IMR-90 (cell line): ENCODE results near the gene PKN3. TPM values are rescaled to one million over a fixed set of nuclear protein-coding genes. Genes with fewer than 3 reads are reported as not detected.

Experiments
- ATAC-seq: fragments of 200-7000 bp; cut with Tn5 transposase; 2 replicates; pipeline ENCODE4 v1.9.1; 2020; ENCODE audit warnings: low read depth, mild to moderate bottlenecking, moderate library complexity
- BruUV-seq: library from RNA; stranded (reverse); fragments of 400-500 nt; replicated peaks from 2 replicates; lab custom pipeline; 2021; lab: Mats Ljungman, UMichigan
- CTCF ChIA-PET: fragments of 300-600 bp; formaldehyde crosslinking; extraction: SDS; loops from one replicate; lab custom pipeline; 2021; ENCODE audit warnings: antibody characterized with exemption; lab: Yijun Ruan, JAX
- POLR2A ChIA-PET: fragments of 300-600 bp; sonication (Branson Sonifier 250); formaldehyde crosslinking; loops from one replicate; lab custom pipeline; 2022; ENCODE audit warnings: antibody characterized with exemption; ENCODE audit not compliant: unreplicated experiment; lab: Charles Lee
- DNase-seq: peaks from one replicate; pipeline ENCODE4 v3.0.0; 2013
- H2AFZ ChIP-seq: replicated peaks from 2 replicates; pipeline ENCODE3; 2013; ENCODE audit warnings: low read length, mild to moderate bottlenecking; ENCODE audit not compliant: poor library complexity
- H2AK5ac ChIP-seq: 2 replicates; pipeline ENCODE4 v1.6.1; 2013; ENCODE audit warnings: low read depth, low read length, inconsistent platforms
- H2AK9ac ChIP-seq: replicated peaks from 2 replicates; pipeline ENCODE3; 2013; ENCODE audit warnings: mild to moderate bottlenecking, low read depth, low read length, moderate library complexity; ENCODE audit not compliant: poor library complexity
- H2BK120ac ChIP-seq: 2 replicates; pipeline ENCODE4 v1.6.1; 2013; ENCODE audit warnings: low read depth, low read length, inconsistent platforms
- H2BK15ac ChIP-seq: 3 replicates; pipeline ENCODE4 v1.6.1; 2013; ENCODE audit warnings: low read depth, low read length, inconsistent platforms
- H2BK20ac ChIP-seq: 2 replicates; pipeline ENCODE4 v1.6.1; 2013; ENCODE audit warnings: low read depth, mild to moderate bottlenecking, inconsistent platforms, low read length, moderate library complexity
- H2BK5ac ChIP-seq: 2 replicates; pipeline ENCODE4 v1.6.1; 2013; ENCODE audit warnings: mild to moderate bottlenecking, low read depth, low read length, inconsistent platforms; ENCODE audit not compliant: poor library complexity, severe bottlenecking
- H3K14ac ChIP-seq: replicated peaks from 2 replicates; pipeline ENCODE4 v1.6.1; 2013; ENCODE audit warnings: low read depth, low read length, inconsistent platforms
- H3K18ac ChIP-seq: 2 replicates; pipeline ENCODE4 v1.6.1; 2013; ENCODE audit warnings: low read depth, low read length, control low read depth
- H3K23ac ChIP-seq: 2 replicates; pipeline ENCODE4 v1.6.1; 2013; ENCODE audit warnings: low read depth, low read length, inconsistent platforms
- H3K27ac ChIP-seq: 2 replicates; pipeline ENCODE4 v1.5.1; 2013; ENCODE audit warnings: mild to moderate bottlenecking, control low read depth, low read length; ENCODE audit not compliant: insufficient read depth
- H3K27me3 ChIP-seq: 2 replicates; pipeline ENCODE4 v1.6.1; 2013; ENCODE audit warnings: low read length; ENCODE audit not compliant: control insufficient read depth, insufficient read depth
- H3K36me3 ChIP-seq: 2 replicates; pipeline ENCODE4 v1.6.1; 2013; ENCODE audit warnings: low read length, mixed read lengths; ENCODE audit not compliant: control insufficient read depth, insufficient read depth
- H3K4ac ChIP-seq: 2 replicates; pipeline ENCODE4 v1.6.1; 2013; ENCODE audit warnings: low read depth, low read length, inconsistent platforms
- H3K4me1 ChIP-seq: 2 replicates; pipeline ENCODE4 v1.6.1; 2013; ENCODE audit warnings: low read length, mixed read lengths; ENCODE audit not compliant: control insufficient read depth, insufficient read depth
- H3K4me2 ChIP-seq: 2 replicates; pipeline ENCODE4 v1.6.1; 2013; ENCODE audit warnings: low read depth, mild to moderate bottlenecking, control low read depth, low read length, moderate library complexity
- H3K4me3 ChIP-seq: 2 replicates; pipeline ENCODE4 v1.5.1; 2013; ENCODE audit warnings: low read depth, mild to moderate bottlenecking, control low read depth, low read length, moderate library complexity; ENCODE audit not compliant: insufficient read depth
- H3K56ac ChIP-seq: 2 replicates; pipeline ENCODE4 v1.6.1; 2013; ENCODE audit warnings: low read length, inconsistent platforms; ENCODE audit not compliant: insufficient read depth; ENCODE audit errors: extremely low read depth
- H3K79me1 ChIP-seq, 2 experiments: 2 replicates each; pipeline ENCODE4 v1.6.1; 2013; ENCODE audit warnings: low read length in 2 of 2, inconsistent platforms in 1 of 2, low read depth in 1 of 2
- H3K9ac ChIP-seq: 2 replicates; pipeline ENCODE4 v1.6.1; 2013; ENCODE audit warnings: low read depth, low read length, control low read depth
- H3K9me1 ChIP-seq: 2 replicates; pipeline ENCODE4 v1.6.1; 2013; ENCODE audit warnings: low read length, inconsistent platforms; ENCODE audit not compliant: insufficient read depth
- H3K9me3 ChIP-seq: 2 replicates; pipeline ENCODE4 v1.6.1; 2013; ENCODE audit warnings: low read length; ENCODE audit not compliant: control insufficient read depth, insufficient read depth
- H4K20me1 ChIP-seq: 2 replicates; pipeline ENCODE4 v1.6.1; 2013; ENCODE audit warnings: low read length, inconsistent platforms; ENCODE audit not compliant: insufficient read depth
- H4K5ac ChIP-seq: 2 replicates; pipeline ENCODE4 v1.6.1; 2013; ENCODE audit warnings: mild to moderate bottlenecking, low read depth, low read length, control low read depth
- H4K8ac ChIP-seq, 2 experiments: 2 replicates each; pipeline ENCODE4 v1.6.1; 2013; ENCODE audit warnings: low read depth in 2 of 2, low read length in 2 of 2, control low read depth in 1 of 2, inconsistent platforms in 1 of 2
- H4K91ac ChIP-seq: 2 replicates; pipeline ENCODE4 v1.6.1; 2013; ENCODE audit warnings: low read depth, low read length, inconsistent platforms; ENCODE audit not compliant: insufficient read depth
- BHLHE40 ChIP-seq: fragments of 150-350 bp; IDR thresholded peaks from 2 replicates; pipeline ENCODE4 v1.6.1; 2016; ENCODE audit warnings: mild to moderate bottlenecking, low read depth, low read length
- CEBPB ChIP-seq: IDR thresholded peaks from 2 replicates; pipeline ENCODE4 v1.6.1; 2012; ENCODE audit warnings: low read depth, low read length, improper control_type of control experiment
- CHD1 ChIP-seq: IDR thresholded peaks from 2 replicates; pipeline ENCODE4 v1.6.1; 2012; ENCODE audit warnings: low read depth, low read length, improper control_type of control experiment
- FOS ChIP-seq: fragments of 150-350 bp; IDR thresholded peaks from 2 replicates; pipeline ENCODE4 v1.6.1; 2016; ENCODE audit warnings: low read depth, low read length
- MAFK ChIP-seq: IDR thresholded peaks from 2 replicates; pipeline ENCODE4 v1.6.1; 2012; ENCODE audit warnings: low read depth, low read length, improper control_type of control experiment
- MAZ ChIP-seq: IDR thresholded peaks from 2 replicates; pipeline ENCODE4 v1.6.1; 2012; ENCODE audit warnings: low read depth, mild to moderate bottlenecking, low read length, improper control_type of control experiment, moderate library complexity, borderline replicate concordance
- MXI1 ChIP-seq: IDR thresholded peaks from 2 replicates; pipeline ENCODE4 v1.6.1; 2012; ENCODE audit warnings: low read depth, mild to moderate bottlenecking, low read length, moderate library complexity, borderline replicate concordance
- NFE2L2 ChIP-seq: fragments of 150-350 bp; IDR thresholded peaks from 2 replicates; pipeline ENCODE4 v1.6.1; 2016; ENCODE audit warnings: low read depth, mild to moderate bottlenecking, low read length
- POLR2A ChIP-seq: IDR thresholded peaks from 2 replicates; pipeline ENCODE4 v1.6.1; 2012; ENCODE audit warnings: mild to moderate bottlenecking, low read depth, low read length
- RAD21 ChIP-seq: IDR thresholded peaks from 2 replicates; pipeline ENCODE4 v1.6.1; 2012; ENCODE audit warnings: low read length, improper control_type of control experiment
- RCOR1 ChIP-seq: IDR thresholded peaks from 2 replicates; pipeline ENCODE4 v1.6.1; 2012; ENCODE audit warnings: mild to moderate bottlenecking, low read length, improper control_type of control experiment; ENCODE audit not compliant: insufficient replicate concordance
- RFX5 ChIP-seq: IDR thresholded peaks from 2 replicates; pipeline ENCODE4 v1.8.0; 2012; ENCODE audit warnings: low read depth, mild to moderate bottlenecking, low read length, moderate library complexity
- SMC3 ChIP-seq: fragments of 150-350 bp; IDR thresholded peaks from 2 replicates; pipeline ENCODE4 v1.6.1; 2016; ENCODE audit warnings: low read depth, mild to moderate bottlenecking, antibody characterized with exemption, low read length, moderate library complexity
- WGBS, 2 experiments: methylation state at CpG; one replicate each; pipeline versions ENCODE4 v1.1.5 to v1.1.7; 2013; ENCODE audit warnings: missing lambda C conversion rate in 2 of 2; ENCODE audit not compliant: insufficient read length in 1 of 2; ENCODE audit errors: extremely low coverage in 2 of 2; 5-methylcytosine and 5-hydroxymethylcytosine counted together
- dilution Hi-C: fragments of 300-500 bp; cut with HindIII; formaldehyde crosslinking; loops from one replicate; pipeline ENCODE4 v1.14.3; 2018; ENCODE audit warnings: low sequenced_read_pairs; ENCODE audit not compliant: unreplicated experiment
- in situ Hi-C: fragments of 300-500 bp; cut with MboI; formaldehyde crosslinking; loops from 3 replicates; pipeline ENCODE4 v1.14.3; 2019; ENCODE audit warnings: low sequenced_read_pairs, inconsistent platforms, mixed read lengths
- intact Hi-C: fragments of 100-400 bp; cut with micrococcal nuclease; formaldehyde crosslinking; loops from 2 replicates; pipeline ENCODE4 v1.10.0; 2022
- polyA plus RNA-seq, 3 experiments: library from polyadenylated mRNA; depleted of rRNA; stranded (reverse); fragments of >200 nt; gene quantifications; 2 replicates each; pipeline ENCODE4 v1.2.3, GENCODE V29; 2012; ENCODE audit warnings: low replicate concordance in 1 of 3
- total RNA-seq: library from RNA; depleted of rRNA; stranded (reverse); fragments of >200 nt; gene quantifications from 2 replicates; pipeline ENCODE4 v1.2.3, GENCODE V29; 2012
- TF ChIP-seq, protein P1 (sequence below): fragments of 150-350 bp; IDR thresholded peaks from 2 replicates; pipeline ENCODE4 v1.6.1; 2016; ENCODE audit warnings: low read depth, mild to moderate bottlenecking, low read length, moderate library complexity, borderline replicate concordance
- TF ChIP-seq, protein P2 (sequence below): conservative IDR thresholded peaks from 2 replicates; pipeline ENCODE4 v1.5.1; 2012; ENCODE audit warnings: mild to moderate bottlenecking, low read depth, low read length, improper control_type of control experiment
- TF ChIP-seq, protein P3 (sequence below): fragments of 150-350 bp; IDR thresholded peaks from 2 replicates; pipeline ENCODE4 v1.6.1; 2017; ENCODE audit warnings: mild to moderate bottlenecking, antibody characterized with exemption, low read length, low read depth

PKN3 gene
- total and polyA plus RNA-seq, 2 of the 4 experiments (the other 2 are of a cell fraction): 1.6 to 3.8 TPM

DNA sequence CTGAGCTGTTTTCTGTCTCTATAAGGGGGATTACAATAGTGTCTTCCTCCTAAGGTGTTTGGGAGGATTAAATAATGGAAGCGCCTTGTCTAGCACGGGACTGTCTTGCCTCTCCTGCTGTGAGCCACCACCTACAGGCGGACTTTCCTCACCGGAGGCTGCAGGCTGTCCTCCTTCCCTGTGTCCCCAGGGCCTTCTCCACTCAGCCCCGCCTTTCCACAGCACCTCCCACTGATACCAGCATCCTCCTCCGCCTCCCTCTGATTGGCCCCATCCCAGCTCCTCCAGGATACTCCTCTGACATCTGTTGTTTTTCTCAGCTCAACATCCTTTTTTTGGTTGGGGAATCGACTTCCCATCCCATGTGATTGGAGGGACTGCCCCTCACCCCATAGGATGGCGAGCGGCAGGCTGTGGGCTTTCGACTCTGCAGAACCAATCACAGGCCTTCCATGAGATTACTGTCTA is 22.5 kb downstream of the PKN3 start:
- DNase-seq (peak; percentile 64), ATAC-seq (peak; percentile 36)
- BruUV-seq: no TSS peak
- H3K79me1 ChIP-seq: peaks cover 3 to 15% of the 10 kb centered on the region in 2 experiments
- peak overlapping the region; percentile 21; the same call in 1 of the 2 replicates for H4K5ac ChIP-seq
- H3K23ac ChIP-seq: peak overlapping the region; percentile 54; the same call in 1 of the 2 replicates
- dilution Hi-C loops (no loop called here), in situ Hi-C loops (no loop called here), intact Hi-C loops (loop anchor here (1.0 kb wide), 1 partner anchor 89 kb away; no protein-coding TSS in a partner anchor)
- H3K4me2 ChIP-seq: peak overlapping the region; percentile 82
- peak overlapping the region; percentile 88 to 90 for H4K8ac ChIP-seq
- H3K14ac ChIP-seq: peak overlapping the region; percentile 62
- H4K91ac ChIP-seq: peak overlapping the region; percentile 78
- no peaks in the 10 kb centered on the region; the same call in 1 of the 2 replicates for H4K20me1 ChIP-seq
- H3K4me3 ChIP-seq: peak overlapping the region; percentile 56
- no peaks in the 10 kb centered on the region for H3K27me3 ChIP-seq
- H2BK15ac ChIP-seq: no peak overlapping the region
- peak overlapping the region; percentile 70; the same call in 1 of the 2 replicates for H2AK5ac ChIP-seq
- peak overlapping the region; percentile 95 for H2AFZ ChIP-seq
- H3K4me1 ChIP-seq: peaks cover 4% of the 10 kb centered on the region; the same call in 1 of the 2 replicates
- no peak for TF ChIP-seq SMC3
- no peak for TF ChIP-seq FOS
- TF ChIP-seq MAZ: no peak
- no peak for TF ChIP-seq MXI1
- TF ChIP-seq, protein P1, sequence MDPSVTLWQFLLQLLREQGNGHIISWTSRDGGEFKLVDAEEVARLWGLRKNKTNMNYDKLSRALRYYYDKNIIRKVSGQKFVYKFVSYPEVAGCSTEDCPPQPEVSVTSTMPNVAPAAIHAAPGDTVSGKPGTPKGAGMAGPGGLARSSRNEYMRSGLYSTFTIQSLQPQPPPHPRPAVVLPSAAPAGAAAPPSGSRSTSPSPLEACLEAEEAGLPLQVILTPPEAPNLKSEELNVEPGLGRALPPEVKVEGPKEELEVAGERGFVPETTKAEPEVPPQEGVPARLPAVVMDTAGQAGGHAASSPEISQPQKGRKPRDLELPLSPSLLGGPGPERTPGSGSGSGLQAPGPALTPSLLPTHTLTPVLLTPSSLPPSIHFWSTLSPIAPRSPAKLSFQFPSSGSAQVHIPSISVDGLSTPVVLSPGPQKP: no peak
- no peak for TF ChIP-seq NFE2L2
- TF ChIP-seq BHLHE40: no peak
- no peak for TF ChIP-seq MAFK
- TF ChIP-seq POLR2A: no peak
- TF ChIP-seq RCOR1: no peak
- TF ChIP-seq RFX5: no peak
- TF ChIP-seq, protein P2, sequence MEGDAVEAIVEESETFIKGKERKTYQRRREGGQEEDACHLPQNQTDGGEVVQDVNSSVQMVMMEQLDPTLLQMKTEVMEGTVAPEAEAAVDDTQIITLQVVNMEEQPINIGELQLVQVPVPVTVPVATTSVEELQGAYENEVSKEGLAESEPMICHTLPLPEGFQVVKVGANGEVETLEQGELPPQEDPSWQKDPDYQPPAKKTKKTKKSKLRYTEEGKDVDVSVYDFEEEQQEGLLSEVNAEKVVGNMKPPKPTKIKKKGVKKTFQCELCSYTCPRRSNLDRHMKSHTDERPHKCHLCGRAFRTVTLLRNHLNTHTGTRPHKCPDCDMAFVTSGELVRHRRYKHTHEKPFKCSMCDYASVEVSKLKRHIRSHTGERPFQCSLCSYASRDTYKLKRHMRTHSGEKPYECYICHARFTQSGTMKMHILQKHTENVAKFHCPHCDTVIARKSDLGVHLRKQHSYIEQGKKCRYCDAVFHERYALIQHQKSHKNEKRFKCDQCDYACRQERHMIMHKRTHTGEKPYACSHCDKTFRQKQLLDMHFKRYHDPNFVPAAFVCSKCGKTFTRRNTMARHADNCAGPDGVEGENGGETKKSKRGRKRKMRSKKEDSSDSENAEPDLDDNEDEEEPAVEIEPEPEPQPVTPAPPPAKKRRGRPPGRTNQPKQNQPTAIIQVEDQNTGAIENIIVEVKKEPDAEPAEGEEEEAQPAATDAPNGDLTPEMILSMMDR: no peak
- no peak for TF ChIP-seq RAD21
- TF ChIP-seq CHD1: no peak
- TF ChIP-seq, protein P3, sequence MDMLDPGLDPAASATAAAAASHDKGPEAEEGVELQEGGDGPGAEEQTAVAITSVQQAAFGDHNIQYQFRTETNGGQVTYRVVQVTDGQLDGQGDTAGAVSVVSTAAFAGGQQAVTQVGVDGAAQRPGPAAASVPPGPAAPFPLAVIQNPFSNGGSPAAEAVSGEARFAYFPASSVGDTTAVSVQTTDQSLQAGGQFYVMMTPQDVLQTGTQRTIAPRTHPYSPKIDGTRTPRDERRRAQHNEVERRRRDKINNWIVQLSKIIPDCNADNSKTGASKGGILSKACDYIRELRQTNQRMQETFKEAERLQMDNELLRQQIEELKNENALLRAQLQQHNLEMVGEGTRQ: no peak
- no peak for TF ChIP-seq CEBPB
- peak overlapping the region; percentile 49 for H3K4ac ChIP-seq
- peaks cover 9% of the 10 kb centered on the region for H3K9me1 ChIP-seq
- peak overlapping the region; percentile 96 for H2AK9ac ChIP-seq
- H3K9ac ChIP-seq: peak overlapping the region; percentile 35; the same call in 1 of the 2 replicates
- peaks cover 3% of the 10 kb centered on the region for H3K36me3 ChIP-seq
- WGBS, 2 experiments: 44% methylated on average over 3 of the region's 10 CpGs; no CpG with 5 or more reads in 1 of the 2 experiments
- H3K27ac ChIP-seq: no peak overlapping the region
- no peak overlapping the region for H3K56ac ChIP-seq
- no peak overlapping the region for H3K18ac ChIP-seq
- ChIA-PET POLR2A (no interaction called here), CTCF (interaction anchor here (1.1 kb wide), 1 partner anchor 9 kb away, joined by 5 read pairs; no protein-coding TSS in a partner anchor)
- H2BK20ac ChIP-seq: no peak overlapping the region
- no peaks in the 10 kb centered on the region for H3K9me3 ChIP-seq
- H2BK5ac ChIP-seq: no peak overlapping the region
- no peak overlapping the region for H2BK120ac ChIP-seq
